Central memory CD8-positive, alpha-beta T cell (primary cell): ENCODE measurements around the gene ADARB2.

Experiments used
- ATAC-seq: fragments of 150-1000 bp; cut with Tn5 transposase; replicated peaks from 2 replicates; pipeline ENCODE4 v1.10.0; 2022; ENCODE audit warnings: mild to moderate bottlenecking, moderate FRiP score, moderate number of reproducible peaks; ENCODE audit not compliant: poor library complexity, severe bottlenecking; ENCODE audit errors: extremely low read depth
- DNase-seq, 2 donors: peaks; one replicate each; pipeline ENCODE4 v3.0.0; 2021; ENCODE audit warnings: low spot score in 2 of 2
- H3K27ac Mint-ChIP-seq: one replicate; pipeline ENCODE4 v1.8.0; 2022; ENCODE audit warnings: low read depth, mild to moderate bottlenecking, moderate library complexity, mixed read lengths
- H3K27me3 Mint-ChIP-seq: one replicate; pipeline ENCODE4 v1.8.0; 2022; ENCODE audit warnings: mixed read lengths
- H3K36me3 Mint-ChIP-seq: one replicate; pipeline ENCODE4 v1.8.0; 2022; ENCODE audit warnings: mild to moderate bottlenecking, moderate library complexity, mixed read lengths; ENCODE audit not compliant: insufficient read depth
- H3K4me1 Mint-ChIP-seq: one replicate; pipeline ENCODE4 v1.8.0; 2022; ENCODE audit warnings: mixed read lengths
- H3K4me3 Mint-ChIP-seq: one replicate; pipeline ENCODE4 v1.8.0; 2022; ENCODE audit warnings: mild to moderate bottlenecking, moderate library complexity, mixed read lengths
- H3K9me3 Mint-ChIP-seq: one replicate; pipeline ENCODE4 v1.8.0; 2022; ENCODE audit warnings: mixed read lengths

The ADARB2 gene

DNA sequence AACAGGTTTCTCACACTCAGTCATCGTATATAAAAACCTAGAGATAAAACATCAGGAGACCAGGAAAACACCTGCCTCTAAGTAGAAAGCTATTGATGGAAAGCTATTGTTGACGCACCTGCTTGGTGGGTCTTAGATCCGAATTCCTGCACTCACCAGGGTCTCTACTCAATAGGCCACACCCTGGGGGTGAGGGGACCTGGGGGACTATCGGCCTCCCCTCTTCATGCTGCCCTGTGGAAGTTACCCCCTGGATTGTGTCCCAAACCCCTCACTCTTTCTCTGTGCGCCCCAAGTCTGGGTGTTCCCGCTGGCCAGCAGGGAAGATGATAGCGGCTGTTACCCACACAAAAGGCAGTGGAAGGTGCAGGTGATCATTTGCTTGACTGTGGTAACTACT is 368.1 kb downstream of the ADARB2 start:
- DNase-seq (no peak), ATAC-seq (no peak)
- H3K9me3 Mint-ChIP-seq, result no peaks in the 10 kb centered on the region
- H3K27ac Mint-ChIP-seq, result no peak overlapping the region
- H3K4me1 Mint-ChIP-seq, result no peaks in the 10 kb centered on the region
- H3K4me3 Mint-ChIP-seq, result no peak overlapping the region
- no peaks in the 10 kb centered on the region for H3K36me3 Mint-ChIP-seq
- H3K27me3 Mint-ChIP-seq, result peaks cover 52% of the 10 kb centered on the region

DNA sequence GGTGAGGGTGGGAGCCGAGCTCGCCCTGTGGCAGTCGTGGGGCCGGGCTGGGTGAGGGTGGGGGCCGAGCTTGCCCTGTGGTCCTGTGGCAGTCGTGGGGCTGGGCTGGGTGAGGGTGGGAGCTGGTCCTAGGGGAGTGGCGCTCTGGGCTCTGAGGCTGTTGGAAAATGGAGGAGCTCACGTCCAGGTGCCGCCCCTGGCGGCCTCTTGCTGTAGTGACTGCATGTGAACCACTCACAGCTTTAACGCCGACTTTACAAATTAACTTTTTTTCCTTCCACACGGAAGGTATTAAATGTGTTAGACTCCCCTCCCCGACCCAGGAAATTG is 368.5 kb downstream of the ADARB2 start:
- Mint-ChIP-seq H3K27ac (no peak overlapping the region), H3K27me3 (peaks cover 52% of the 10 kb centered on the region), H3K9me3 (no peaks in the 10 kb centered on the region), H3K4me1 (no peaks in the 10 kb centered on the region), H3K36me3 (no peaks in the 10 kb centered on the region), H3K4me3 (no peak overlapping the region)
- DNase-seq, result no peak
- no peak for ATAC-seq

DNA sequence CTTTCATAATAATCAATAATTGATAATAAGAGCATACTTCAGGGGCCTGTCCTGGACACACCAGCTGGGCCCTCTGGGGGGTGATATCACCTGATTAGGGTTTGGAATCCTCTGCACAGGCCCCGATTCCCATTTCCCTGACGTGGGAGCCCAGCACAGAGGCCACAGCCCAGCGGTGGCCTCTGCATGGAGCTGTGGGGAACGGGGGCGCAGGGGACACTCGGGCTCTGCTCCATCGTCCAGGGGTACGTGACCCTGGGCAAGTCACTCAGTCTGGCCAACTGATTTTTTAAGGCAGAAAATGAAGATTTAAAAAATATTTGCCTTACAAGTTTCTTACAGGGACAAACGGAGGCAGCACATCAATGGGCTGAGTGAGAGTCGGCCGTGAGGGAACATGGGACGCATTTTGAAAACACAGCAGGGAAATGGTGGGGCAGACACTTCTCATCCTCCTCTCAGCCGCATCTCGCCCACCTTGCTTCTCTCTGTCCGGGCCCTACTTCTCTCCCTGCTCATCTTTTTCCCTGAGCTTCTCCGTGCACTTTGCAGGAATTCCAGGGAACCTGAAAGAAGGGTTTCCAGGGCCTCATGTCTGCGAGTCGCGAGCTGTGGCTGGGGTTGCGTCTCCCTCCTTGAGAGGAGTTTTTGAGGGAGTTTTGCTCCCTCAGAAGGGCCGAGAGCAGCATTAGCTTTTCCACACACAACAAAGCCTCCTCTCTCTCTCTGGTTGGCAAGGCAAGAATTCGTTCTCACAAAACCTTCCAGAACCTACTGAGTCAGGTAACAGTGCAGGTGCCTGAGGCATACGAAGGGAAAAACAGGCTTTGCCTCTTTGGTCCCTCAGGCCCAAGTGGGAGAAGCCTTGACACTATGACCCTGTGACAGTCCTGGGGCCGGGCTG is 369.1 kb downstream of the ADARB2 start:
- H3K4me1 Mint-ChIP-seq, result no peaks in the 10 kb centered on the region
- no peak for ATAC-seq
- peaks cover 52% of the 10 kb centered on the region for H3K27me3 Mint-ChIP-seq
- no peaks in the 10 kb centered on the region for H3K36me3 Mint-ChIP-seq
- H3K4me3 Mint-ChIP-seq, result no peak overlapping the region
- H3K27ac Mint-ChIP-seq, result no peak overlapping the region
- H3K9me3 Mint-ChIP-seq, result no peaks in the 10 kb centered on the region
- DNase-seq, result no peak

DNA sequence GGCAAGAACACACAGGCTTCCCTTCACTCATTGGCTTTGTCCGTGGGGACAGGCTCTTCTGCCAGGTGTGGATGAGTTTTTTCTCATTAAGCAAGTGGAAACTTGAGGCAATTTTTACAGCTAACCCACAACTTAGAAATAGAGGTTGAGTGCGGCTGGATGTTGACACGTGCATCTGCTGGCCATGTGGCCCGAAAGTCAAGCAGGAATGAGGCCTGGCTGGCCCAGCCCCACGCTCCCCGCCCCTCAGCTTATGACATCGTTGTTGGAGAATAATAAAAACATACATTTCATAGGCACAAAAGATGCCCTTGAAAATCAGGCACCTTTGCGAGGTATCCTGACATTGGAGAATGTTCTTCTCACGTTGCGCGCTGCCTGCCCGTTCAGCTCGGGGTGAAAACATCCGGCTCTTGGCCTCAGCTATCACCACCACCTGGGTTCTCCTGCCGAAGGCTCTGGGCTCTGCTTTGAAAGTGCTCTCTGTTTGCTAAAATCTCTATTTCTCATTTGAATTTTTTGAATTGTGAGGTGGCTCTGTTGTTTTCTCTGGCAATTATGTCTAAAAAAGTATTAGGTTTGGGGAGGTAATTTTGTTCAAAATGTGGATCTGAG is 370.4 kb downstream of the ADARB2 start:
- Mint-ChIP-seq H3K4me3 (no peak overlapping the region), H3K36me3 (no peaks in the 10 kb centered on the region), H3K27ac (no peak overlapping the region), H3K9me3 (no peaks in the 10 kb centered on the region), H3K27me3 (peaks cover 52% of the 10 kb centered on the region), H3K4me1 (no peaks in the 10 kb centered on the region)
- no peak for DNase-seq
- no peak for ATAC-seq

DNA sequence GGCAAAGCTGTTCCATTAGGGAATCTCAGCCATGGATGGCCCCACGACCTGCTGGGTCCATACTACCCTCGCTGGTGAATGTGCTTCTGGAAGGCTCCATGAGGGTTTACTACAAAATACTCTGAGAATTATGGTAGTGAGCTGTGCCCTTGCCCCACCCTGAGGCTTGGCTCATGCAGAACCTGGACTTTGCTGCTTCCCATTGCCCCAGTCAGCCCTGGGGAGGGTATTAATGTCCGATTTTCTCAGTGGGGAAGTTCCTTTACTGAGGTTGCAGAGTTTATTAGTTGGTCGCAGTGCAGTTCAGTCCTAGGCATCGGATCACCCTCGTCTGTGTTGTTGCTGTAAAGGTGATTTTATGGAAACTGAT is 371.0 kb downstream of the ADARB2 start:
- Mint-ChIP-seq H3K4me1 (peaks cover 4% of the 10 kb centered on the region), H3K36me3 (no peaks in the 10 kb centered on the region), H3K27me3 (peaks cover 52% of the 10 kb centered on the region), H3K27ac (no peak overlapping the region), H3K9me3 (no peaks in the 10 kb centered on the region), H3K4me3 (no peak overlapping the region)
- DNase-seq, result no peak
- ATAC-seq, result no peak

DNA sequence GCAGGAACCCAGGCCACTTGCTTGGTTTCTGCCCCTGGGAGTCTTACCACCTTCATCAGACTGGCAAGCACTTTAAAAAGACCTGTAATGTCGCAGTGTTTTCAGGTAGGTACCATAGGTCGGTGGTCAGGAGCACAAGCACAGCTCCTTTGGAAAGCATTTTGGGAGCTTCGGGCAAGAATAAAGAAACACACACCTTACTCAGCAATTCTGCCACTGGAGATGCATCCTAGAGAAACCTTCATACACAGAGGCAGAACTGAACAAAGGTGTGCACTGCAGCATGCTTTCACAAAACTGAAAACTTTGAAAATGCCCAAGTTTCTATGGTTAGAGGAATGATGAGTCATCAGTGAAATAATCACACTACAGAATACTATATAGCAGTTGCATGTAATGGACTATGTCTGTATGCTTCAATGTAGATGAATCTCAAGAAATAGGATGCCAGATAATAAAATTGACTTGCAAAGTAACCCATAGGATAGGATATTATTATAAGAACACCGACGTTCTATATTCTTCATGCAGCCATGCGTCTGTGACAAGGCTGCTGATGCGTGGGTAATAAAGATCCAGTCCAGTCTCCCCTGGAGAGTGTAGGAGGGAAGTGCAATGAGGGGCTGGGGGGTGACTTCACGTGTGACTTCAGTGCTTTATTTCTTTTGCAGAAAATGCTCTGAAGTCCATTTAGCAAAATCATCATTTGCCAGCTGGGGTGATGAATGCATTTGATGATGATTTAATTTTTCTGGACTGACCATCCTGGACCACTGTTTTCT is 371.6 kb downstream of the ADARB2 start:
- Mint-ChIP-seq H3K27ac (no peak overlapping the region), H3K4me1 (peaks cover 4% of the 10 kb centered on the region), H3K9me3 (no peaks in the 10 kb centered on the region), H3K36me3 (no peaks in the 10 kb centered on the region), H3K4me3 (no peak overlapping the region), H3K27me3 (peaks cover 49% of the 10 kb centered on the region)
- ATAC-seq, result no peak
- DNase-seq, result no peak

DNA sequence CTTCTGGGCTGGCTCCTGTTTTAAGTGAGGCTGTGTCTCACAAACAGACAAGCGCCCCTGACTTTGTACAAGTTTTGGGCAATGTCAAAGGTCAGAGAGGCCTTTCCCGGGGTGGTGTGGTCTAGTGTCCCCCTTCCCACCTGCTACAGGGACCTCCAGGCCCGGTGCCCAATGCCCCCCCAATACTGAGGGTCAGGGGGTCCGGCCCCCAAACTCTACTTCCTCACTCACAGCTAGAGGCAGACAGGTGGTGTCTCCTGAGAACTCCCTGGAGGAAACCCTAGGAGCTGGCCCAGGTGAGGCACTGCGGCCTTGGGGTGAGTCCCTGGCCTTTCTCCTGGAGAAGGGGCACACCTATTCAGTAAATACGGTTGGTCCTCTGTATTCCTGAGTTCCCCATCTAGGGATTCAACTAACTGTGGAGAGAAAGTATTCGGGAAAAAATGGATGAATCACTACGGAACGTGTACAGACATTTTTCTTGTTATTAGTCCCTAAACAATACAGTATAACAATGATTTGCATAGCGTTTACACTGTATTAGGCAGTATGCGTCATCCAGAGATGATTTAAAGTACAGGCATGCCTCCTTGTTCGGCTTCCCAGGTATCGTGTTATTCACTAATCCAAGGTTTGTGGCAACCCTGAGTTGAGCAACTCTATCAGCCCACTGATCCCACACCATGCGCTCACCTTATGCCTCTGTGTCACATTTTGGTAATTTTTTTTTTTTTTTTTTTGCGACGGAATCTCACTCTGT is 373.0 kb downstream of the ADARB2 start:
- Mint-ChIP-seq H3K36me3 (no peaks in the 10 kb centered on the region), H3K4me3 (no peak overlapping the region), H3K4me1 (peaks cover 10% of the 10 kb centered on the region), H3K27me3 (peaks cover 48% of the 10 kb centered on the region), H3K9me3 (no peaks in the 10 kb centered on the region), H3K27ac (no peak overlapping the region)
- ATAC-seq (no peak), DNase-seq (no peak)

DNA sequence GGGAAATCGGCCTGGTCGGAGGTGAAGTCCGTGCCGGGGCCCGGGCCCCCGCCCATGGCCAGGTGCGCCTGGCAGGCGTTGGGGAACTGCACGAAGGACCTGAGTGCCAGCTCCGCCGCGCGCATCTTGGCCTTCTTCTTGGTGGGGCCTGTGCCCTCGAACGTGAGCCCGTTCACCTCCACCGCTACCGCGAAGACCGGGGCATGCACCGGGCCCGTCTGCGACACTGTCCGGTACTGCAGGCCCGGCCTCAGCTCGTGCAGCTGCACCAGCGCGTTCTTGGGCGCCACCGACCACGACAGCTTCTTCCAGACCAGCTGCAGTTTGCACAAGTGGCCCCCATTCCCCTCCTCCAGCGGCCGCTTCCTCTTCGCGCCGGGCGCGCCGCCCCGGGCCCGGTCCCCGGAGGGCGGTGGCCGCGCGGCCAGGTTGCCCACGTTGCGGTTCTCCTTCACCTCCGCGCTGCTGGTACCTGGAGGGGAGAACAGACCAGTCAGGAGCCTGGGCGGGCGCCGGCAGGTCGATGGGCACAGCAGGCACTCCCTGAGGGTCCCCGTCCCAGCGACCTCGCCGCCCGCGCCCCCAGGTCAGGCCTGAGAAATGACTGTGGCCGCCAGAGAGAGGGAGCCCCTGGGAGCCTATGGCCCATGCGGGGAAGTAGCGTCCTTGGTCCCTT is 373.7 kb downstream of the ADARB2 start:
- Mint-ChIP-seq H3K27me3 (peaks cover 48% of the 10 kb centered on the region), H3K36me3 (no peaks in the 10 kb centered on the region), H3K9me3 (no peaks in the 10 kb centered on the region), H3K4me1 (peaks cover 15% of the 10 kb centered on the region), H3K4me3 (no peak overlapping the region), H3K27ac (no peak overlapping the region)
- ATAC-seq, result no peak
- DNase-seq, result no peak

DNA sequence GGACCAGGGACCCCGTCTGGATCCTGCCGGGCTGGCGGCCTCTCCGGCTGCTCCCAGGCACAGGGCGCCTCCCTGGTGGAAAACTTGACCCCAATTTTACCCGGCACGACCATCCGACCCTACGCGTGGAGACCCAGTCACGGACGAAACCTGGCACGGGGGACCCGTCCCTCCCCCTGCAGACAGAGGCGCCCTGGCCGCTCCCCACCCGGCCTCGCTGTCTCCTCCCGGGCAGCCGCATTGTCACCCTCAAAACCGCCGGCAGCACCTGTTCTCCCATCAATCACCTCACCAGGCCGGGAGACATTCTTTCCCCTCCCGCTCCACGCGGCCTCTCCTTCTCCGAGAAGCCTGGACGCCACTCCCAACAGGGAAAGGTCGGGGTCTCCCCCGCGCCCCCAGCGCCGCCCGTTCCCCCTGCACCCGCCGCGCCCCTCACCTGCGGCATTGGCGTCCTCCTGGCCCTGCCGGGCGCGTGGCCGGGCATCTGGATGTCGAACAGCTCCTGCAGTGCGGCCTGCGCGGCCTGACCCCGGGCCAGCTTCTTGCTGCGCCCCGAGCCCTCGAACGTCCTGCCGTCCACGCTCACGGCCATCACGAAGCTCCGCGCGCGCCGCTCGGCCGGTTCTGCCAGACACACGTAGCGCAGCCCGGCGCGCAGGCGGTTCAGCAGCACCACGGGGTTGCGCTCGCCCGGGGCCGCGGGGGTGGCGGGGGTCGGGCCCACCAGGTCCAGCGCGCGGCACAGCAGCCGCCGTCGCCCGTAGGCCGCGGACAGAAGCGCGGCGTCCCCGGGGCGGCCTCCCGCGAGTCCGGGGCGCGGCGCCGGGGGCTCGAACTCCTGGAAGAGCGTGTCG is 374.5 kb downstream of the ADARB2 start:
- H3K9me3 Mint-ChIP-seq, result no peaks in the 10 kb centered on the region
- no peak for DNase-seq
- peaks cover 15% of the 10 kb centered on the region for H3K4me1 Mint-ChIP-seq
- no peak overlapping the region for H3K27ac Mint-ChIP-seq
- no peaks in the 10 kb centered on the region for H3K36me3 Mint-ChIP-seq
- H3K27me3 Mint-ChIP-seq, result peaks cover 48% of the 10 kb centered on the region
- no peak overlapping the region for H3K4me3 Mint-ChIP-seq
- ATAC-seq, result no peak

DNA sequence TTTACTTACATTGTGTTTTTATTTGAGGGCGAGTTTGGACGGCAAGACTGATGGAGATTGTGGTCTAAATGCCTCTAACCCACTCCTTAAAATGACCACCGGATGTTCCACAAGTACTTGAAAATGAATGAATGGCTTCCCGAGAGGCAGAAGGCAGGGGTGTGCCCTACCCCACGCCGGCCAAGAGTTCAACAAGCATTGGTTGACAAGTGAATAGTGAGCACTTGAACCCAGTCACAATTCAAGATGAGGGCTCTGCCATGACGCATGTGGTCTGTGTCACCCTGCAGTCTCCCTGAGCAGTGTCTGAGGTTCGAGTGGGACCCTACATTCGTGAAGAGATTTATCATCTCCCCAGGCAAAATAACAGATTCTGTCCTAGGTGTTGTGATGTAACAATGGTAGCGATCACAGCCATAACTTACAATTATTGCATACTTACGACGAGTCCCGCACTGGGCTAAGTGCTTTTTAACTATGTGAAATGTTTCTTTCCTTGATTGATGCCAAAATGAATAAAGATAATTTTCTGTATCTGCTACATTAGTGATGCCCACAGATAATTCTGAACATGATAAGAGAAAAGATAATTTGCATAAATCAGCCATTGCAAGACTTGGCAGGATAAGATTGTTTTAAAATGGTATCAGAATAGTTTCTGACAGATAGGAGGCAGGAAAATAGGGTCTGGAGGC is 375.8 kb downstream of the ADARB2 start:
- DNase-seq (no peak), ATAC-seq (no peak)
- no peaks in the 10 kb centered on the region for H3K9me3 Mint-ChIP-seq
- no peak overlapping the region for H3K27ac Mint-ChIP-seq
- no peak overlapping the region for H3K4me3 Mint-ChIP-seq
- peaks cover 44% of the 10 kb centered on the region for H3K27me3 Mint-ChIP-seq
- peaks cover 15% of the 10 kb centered on the region for H3K4me1 Mint-ChIP-seq
- H3K36me3 Mint-ChIP-seq, result no peaks in the 10 kb centered on the region

DNA sequence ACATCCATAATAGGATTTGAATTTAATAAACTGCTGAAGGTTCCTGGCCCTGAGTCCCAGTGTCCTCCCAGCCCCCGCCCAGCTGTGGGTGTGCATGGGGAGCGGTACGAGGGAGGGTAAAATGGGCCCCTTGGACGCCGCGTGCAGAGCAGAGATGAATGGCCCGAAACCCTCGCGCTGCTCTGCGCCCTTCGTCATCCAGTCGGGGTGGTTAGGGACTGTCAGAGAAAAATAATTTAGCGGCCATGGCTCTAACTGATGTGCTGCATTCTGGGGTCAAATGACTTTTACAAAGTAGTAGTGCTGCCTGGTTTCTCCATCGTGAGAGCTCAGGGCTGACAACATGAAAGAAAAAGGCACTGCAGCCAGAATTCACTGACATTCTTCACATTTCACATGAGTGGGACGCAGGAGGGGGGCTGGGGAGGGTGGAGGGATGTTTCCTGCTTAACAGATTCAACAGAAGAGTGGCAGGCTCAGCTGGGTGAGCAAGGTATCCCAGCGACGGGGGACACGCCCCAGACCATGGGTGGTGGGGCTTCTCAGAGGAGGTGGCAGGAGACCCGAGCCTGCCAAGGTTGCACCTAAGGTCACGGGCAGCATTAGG is 376.7 kb downstream of the ADARB2 start:
- Mint-ChIP-seq H3K4me3 (no peak overlapping the region), H3K9me3 (no peaks in the 10 kb centered on the region), H3K36me3 (no peaks in the 10 kb centered on the region), H3K27me3 (peaks cover 36% of the 10 kb centered on the region), H3K4me1 (peaks cover 15% of the 10 kb centered on the region), H3K27ac (no peak overlapping the region)
- DNase-seq (no peak), ATAC-seq (no peak)
